Osteoblast (primary cell): ENCODE results near the gene GGA3. TPM values are rescaled to one million over a fixed set of nuclear protein-coding genes. Genes with fewer than 3 reads are reported as not detected.
A peak's percentile ranks its signal among the peaks of the same experiment; 100 is the strongest.
"Not testable (repeated sequence)": the region's sequence is repeated elsewhere in the genome, so short reads cannot be mapped to it uniquely, and the experiment has no call there.

Experiments
- DNase-seq: peaks from one replicate; pipeline ENCODE4 v3.0.0; 2011; ENCODE audit warnings: low spot score, mixed read lengths; ENCODE audit not compliant: insufficient read length; ENCODE audit errors: missing footprints
- H2AFZ ChIP-seq: 2 replicates; pipeline ENCODE4 v1.6.0; 2011; ENCODE audit warnings: mild to moderate bottlenecking, low read length
- H3K27ac ChIP-seq: 2 replicates; pipeline ENCODE4 v1.5.1; 2011; ENCODE audit warnings: mild to moderate bottlenecking, low read depth, low read length, moderate library complexity
- H3K27me3 ChIP-seq: 2 replicates; pipeline ENCODE4 v1.6.0; 2012; ENCODE audit warnings: mild to moderate bottlenecking, control low read depth, inconsistent platforms, low read length, moderate library complexity; ENCODE audit not compliant: insufficient read depth
- H3K36me3 ChIP-seq: 2 replicates; pipeline ENCODE4 v1.5.1; 2011; ENCODE audit warnings: mild to moderate bottlenecking, low read length, control low read depth, moderate library complexity; ENCODE audit not compliant: insufficient read depth
- H3K4me1 ChIP-seq: 2 replicates; pipeline ENCODE4 v1.5.1; 2011; ENCODE audit warnings: mild to moderate bottlenecking, low read length, control low read depth, moderate library complexity; ENCODE audit not compliant: insufficient read depth
- H3K4me2 ChIP-seq: 2 replicates; pipeline ENCODE4 v1.6.0; 2011; ENCODE audit warnings: mild to moderate bottlenecking, low read length; ENCODE audit not compliant: insufficient read depth
- H3K4me3 ChIP-seq: fragments of 200-600 bp; sonication (generic); 3 replicates; pipeline ENCODE4 v1.5.1; 2012; ENCODE audit warnings: mild to moderate bottlenecking, low read length, inconsistent platforms; ENCODE audit not compliant: insufficient read depth
- H3K79me2 ChIP-seq: 2 replicates; pipeline ENCODE4 v1.6.0; 2012; ENCODE audit warnings: mild to moderate bottlenecking, low read length, control low read depth, inconsistent platforms; ENCODE audit not compliant: insufficient read depth
- H3K9me3 ChIP-seq: 2 replicates; pipeline ENCODE4 v1.5.1; 2011; ENCODE audit warnings: low read depth, low read length, control low read depth
- H4K20me1 ChIP-seq: 2 replicates; pipeline ENCODE4 v1.6.0; 2012; ENCODE audit warnings: mild to moderate bottlenecking, low read length, control low read depth; ENCODE audit not compliant: insufficient read depth
- CTCF ChIP-seq: IDR thresholded peaks from 2 replicates; pipeline ENCODE4 v1.5.1; 2011; ENCODE audit warnings: mild to moderate bottlenecking, low read depth, low read length, moderate library complexity; ENCODE audit errors: extremely low read depth
- total RNA-seq: library from RNA; depleted of rRNA; stranded (reverse); fragments of >200 nt; gene quantifications from 2 replicates; pipeline ENCODE4 v1.2.3, GENCODE V29; 2012

The GGA3 gene
- total RNA-seq, 1 donor, result 9.0 TPM

GRCh38 chr17:75288770-75289114 lies 27.3 kb upstream of the GGA3 start:
- no peaks in the 10 kb centered on the region for H3K27me3 ChIP-seq
- DNase-seq, result no peak
- H4K20me1 ChIP-seq, result no peaks in the 10 kb centered on the region
- no peaks in the 10 kb centered on the region for H3K9me3 ChIP-seq
- H2AFZ ChIP-seq, result peak overlapping the region; percentile 98
- peaks cover 7% of the 10 kb centered on the region for H3K79me2 ChIP-seq
- peak overlapping the region; percentile 100 for H3K4me2 ChIP-seq
- peak overlapping the region; percentile 61 for H3K27ac ChIP-seq
- no peaks in the 10 kb centered on the region for H3K4me1 ChIP-seq
- no peaks in the 10 kb centered on the region for H3K36me3 ChIP-seq
- peak overlapping the region; percentile 84 for H3K4me3 ChIP-seq
- no peak for TF ChIP-seq CTCF

GRCh38 chr17:75288359-75288758 lies 27.0 kb upstream of the GGA3 start:
- no peaks in the 10 kb centered on the region for H3K36me3 ChIP-seq
- peaks cover 7% of the 10 kb centered on the region for H3K79me2 ChIP-seq
- H3K4me3 ChIP-seq, result peak overlapping the region; percentile 84
- H3K4me2 ChIP-seq, result peak overlapping the region; percentile 100
- H3K27ac ChIP-seq, result no peak overlapping the region
- no peak overlapping the region for H2AFZ ChIP-seq
- no peaks in the 10 kb centered on the region for H4K20me1 ChIP-seq
- peak; percentile 73 for DNase-seq
- H3K27me3 ChIP-seq, result no peaks in the 10 kb centered on the region
- TF ChIP-seq CTCF, result no peak
- no peaks in the 10 kb centered on the region for H3K4me1 ChIP-seq
- H3K9me3 ChIP-seq, result no peaks in the 10 kb centered on the region

GRCh38 chr17:75287221-75287620 lies 25.8 kb upstream of the GGA3 start:
- TF ChIP-seq CTCF, result no peak
- no peak overlapping the region for H2AFZ ChIP-seq
- H3K9me3 ChIP-seq, result no peaks in the 10 kb centered on the region
- no peaks in the 10 kb centered on the region for H3K27me3 ChIP-seq
- no peaks in the 10 kb centered on the region for H4K20me1 ChIP-seq
- DNase-seq, result no peak
- H3K4me1 ChIP-seq, result no peaks in the 10 kb centered on the region
- H3K4me3 ChIP-seq, result no peak overlapping the region
- H3K27ac ChIP-seq, result no peak overlapping the region
- H3K36me3 ChIP-seq, result no peaks in the 10 kb centered on the region
- H3K79me2 ChIP-seq, result peaks cover 7% of the 10 kb centered on the region
- no peak overlapping the region for H3K4me2 ChIP-seq

GRCh38 chr17:75285123-75285522 lies 23.7 kb upstream of the GGA3 start:
- no peak overlapping the region for H3K4me3 ChIP-seq
- H3K9me3 ChIP-seq, result no peaks in the 10 kb centered on the region
- no peak for TF ChIP-seq CTCF
- H3K27ac ChIP-seq, result no peak overlapping the region
- no peaks in the 10 kb centered on the region for H3K4me1 ChIP-seq
- H3K79me2 ChIP-seq, result peaks cover 7% of the 10 kb centered on the region
- no peaks in the 10 kb centered on the region for H4K20me1 ChIP-seq
- H3K27me3 ChIP-seq, result no peaks in the 10 kb centered on the region
- no peak overlapping the region for H3K4me2 ChIP-seq
- peaks cover 3% of the 10 kb centered on the region for H3K36me3 ChIP-seq
- DNase-seq, result no peak
- H2AFZ ChIP-seq, result no peak overlapping the region

GRCh38 chr17:75280189-75280588 lies 18.8 kb upstream of the GGA3 start:
- not testable (repeated sequence) for DNase-seq, H2AFZ ChIP-seq

More at GRCh38 chr17:75280189-75280588, 18.8 kb upstream of the GGA3 start:
- not testable (repeated sequence) for H3K9me3 ChIP-seq, H3K27me3 ChIP-seq, H3K27ac ChIP-seq, H3K36me3 ChIP-seq, H4K20me1 ChIP-seq, H3K4me1 ChIP-seq, H3K4me2 ChIP-seq, H3K79me2 ChIP-seq, H3K4me3 ChIP-seq
